Heart right ventricle (tissue), 16 donors: ENCODE data around the gene SCG5. TPM values are rescaled to one million over a fixed set of nuclear protein-coding genes. Genes with fewer than 3 reads are reported as not detected.

Source experiments
- ATAC-seq, 8 donors: fragments of 200-7000 bp; cut with Tn5 transposase; one replicate each; pipeline ENCODE4 v1.9.1; 2020; ENCODE audit warnings: mild to moderate bottlenecking in 8 of 8, moderate library complexity in 8 of 8, moderate number of reproducible peaks in 1 of 8
- DNase-seq, 2 donors: peaks; one replicate each; pipeline ENCODE4 v3.0.0-alpha.2; 2020
- H3K27ac ChIP-seq, 10 donors: fragments of 200-600 bp; sonication (generic) in 2 of 10; one replicate each; pipeline versions ENCODE4 v1.5.0 to v1.8.0; 2020 to 2022; ENCODE audit warnings: mild to moderate bottlenecking in 3 of 10
- H3K27me3 ChIP-seq, 7 donors: fragments of 200-600 bp; one replicate each; pipeline ENCODE4 v1.8.0; 2021 to 2022; ENCODE audit warnings: mild to moderate bottlenecking in 2 of 7
- H3K36me3 ChIP-seq, 9 donors: fragments of 200-600 bp; sonication (generic) in 1 of 9; one replicate each; pipeline versions ENCODE4 v1.5.0 to v1.8.0; 2020 to 2022; ENCODE audit warnings: mild to moderate bottlenecking in 2 of 9
- H3K4me1 ChIP-seq, 9 donors: fragments of 200-600 bp; sonication (generic) in 1 of 9; one replicate each; pipeline versions ENCODE4 v1.5.0 to v1.8.0; 2020 to 2022; ENCODE audit warnings: mild to moderate bottlenecking in 4 of 9
- H3K4me3 ChIP-seq, 10 donors: fragments of 200-600 bp; sonication (generic) in 2 of 10; one replicate each; pipeline versions ENCODE4 v1.5.0 to v1.8.0; 2020 to 2022; ENCODE audit warnings: mild to moderate bottlenecking in 7 of 10, moderate library complexity in 2 of 10
- H3K9me3 ChIP-seq, 11 donors: fragments of 200-600 bp in 10 of 11; sonication (generic) in 2 of 11; one replicate each; pipeline versions ENCODE4 v1.5.0 to v1.8.0; 2013 to 2022; ENCODE audit warnings: mild to moderate bottlenecking in 2 of 11, control low read depth in 1 of 11, moderate library complexity in 1 of 11
- CTCF ChIP-seq, 9 donors: fragments of 200-600 bp; sonication (generic) in 2 of 9; IDR thresholded peaks; one replicate each; pipeline versions ENCODE4 v1.5.0 to v1.8.0; 2021 to 2022; ENCODE audit warnings: antibody characterized with exemption in 9 of 9, mild to moderate bottlenecking in 5 of 9, moderate library complexity in 1 of 9
- WGBS, 2 donors: extraction: QIAGEN DNeasy Blood & Tissue Kit; methylation state at CpG; one replicate each; pipeline ENCODE4 v1.1.7; 2013; ENCODE audit warnings: inconsistent platforms in 1 of 2; 5-methylcytosine and 5-hydroxymethylcytosine counted together
- intact Hi-C, 10 donors: fragments of 100-400 bp; cut with DNase I; formaldehyde crosslinking; loops; one replicate each; pipeline versions ENCODE4 v1.11.1 to v1.14.2; 2022
- polyA plus RNA-seq, 2 donors: library from polyadenylated mRNA; stranded (reverse); fragments of 200-250 nt; gene quantifications; one replicate each; pipeline ENCODE4 v1.2.3, GENCODE V29; 2013
- total RNA-seq, 10 donors: library from RNA; stranded (reverse); fragmentation: NEBNext Ultra II Directional in 3 of 10; extraction: Animal tissue kit (Norgen Biotek cat#: 25700) in 3 of 10; gene quantifications; one replicate each; pipeline versions ENCODE4 v1.2.1 to v1.2.4, GENCODE V29; 2021 to 2023
- donor health status: Arrhythmogenic right ventricular cardiomyopathy.
- donor health status: ischemic (EF 13 %, LVEDD 7.1; RV severe dilation, severe dysfunction).
- donor health status: healthy with polysubstance abuse.
- donor health status: DM: no; HTN: yes; CAD: no.
- donor health status: DM: no; HTN: no; CAD: no.
- donor health status: ischemic (EF 25% LVEDD 6.9; RV normal size, moderate dysfunction).
- donor health status: ischemic (EF 25% LVEDD 5.7; RV mildly dilated, moderate dysfunction).
- donor health status: healthy.
- donor health status: DM: yes; HTN: yes; CAD: no.
- donor health status: Ischemic cardiomyopathy.
- donor health status: ischemic (EF 35%, LVEDD 5.7; RV mildly dilated, moderate dysfunction).
- donor health status: nonischemic (EF 11% LVEDD 7.7; RV severe dilation, severe dysfunction).
- donor health status: DM: yes; HTN: yes; CAD: no.
- donor health status: PGD.
- donor health status: ischemic (EF 29% LVEDD 5.4; RV normal size, mild dysfunction).
- donor health status: nonischemic (EF 23%, LVEDD 6.1; RV moderate dilation, normal function).

The SCG5 gene
- total and polyA plus RNA-seq, 12 donors, result 0.23 to 1.1 (median 0.51) TPM; not detected in 6

- intact Hi-C loops, result loop anchor here in 1 of 10 donors (10.0 kb wide), 1 partner anchor 159 kb away; no protein-coding TSS in a partner anchor
- H3K4me1 ChIP-seq, result peaks cover 0 to 5% (median 0%) of the 10 kb centered on the region in 9 donors
- ATAC-seq, result no peak
- peaks cover 0 to 4% (median 0%) of the 10 kb centered on the region in 7 donors for H3K27me3 ChIP-seq
- no peaks in the 10 kb centered on the region for H3K36me3 ChIP-seq
- H3K4me3 ChIP-seq, result no peak overlapping the region
- 70 to 84% methylated on average over 6 of the region's 6 CpGs for WGBS, 2 donors
- no peak overlapping the region for H3K27ac ChIP-seq
- no peak for TF ChIP-seq CTCF (IDR thresholded peaks at IDR 0.05)
- H3K9me3 ChIP-seq, result no peaks in the 10 kb centered on the region
- no peak for DNase-seq
Measured at GRCh38 chr15:32675466-32675865, 34.0 kb downstream of the SCG5 start.

- TF ChIP-seq CTCF (IDR thresholded peaks at IDR 0.05), result no peak
- ATAC-seq, result no peak
Measured at GRCh38 chr15:32676169-32676568, 34.7 kb downstream of the SCG5 start.

GRCh38 chr15:32677238-32677750 lies 35.8 kb downstream of the SCG5 start:
- H3K9me3 ChIP-seq, result no peaks in the 10 kb centered on the region
- H3K36me3 ChIP-seq, result no peaks in the 10 kb centered on the region
- peaks cover 0 to 4% (median 0%) of the 10 kb centered on the region in 7 donors for H3K27me3 ChIP-seq
- H3K4me1 ChIP-seq, result peaks cover 0 to 9% (median 0%) of the 10 kb centered on the region in 9 donors
- no peak overlapping the region for H3K4me3 ChIP-seq
- no peak for TF ChIP-seq CTCF (IDR thresholded peaks at IDR 0.05)
- 74 to 80% methylated on average over 5 of the region's 5 CpGs for WGBS, 2 donors
- intact Hi-C loops, result loop anchor here in 1 of 10 donors (10.0 kb wide), 1 partner anchor 158 kb away; no protein-coding TSS in a partner anchor
- DNase-seq (no peak), ATAC-seq (no peak)
- H3K27ac ChIP-seq, result no peak overlapping the region

More at GRCh38 chr15:32676169-32676568, 34.7 kb downstream of the SCG5 start:
- DNase-seq, result no peak
- Histone ChIP-seq H3K27ac (no peak overlapping the region), H3K4me1 (peaks cover 0 to 5% (median 0%) of the 10 kb centered on the region in 9 donors), H3K27me3 (peaks cover 0 to 4% (median 0%) of the 10 kb centered on the region in 7 donors), H3K4me3 (no peak overlapping the region), H3K9me3 (no peaks in the 10 kb centered on the region), H3K36me3 (no peaks in the 10 kb centered on the region)
- 72 to 81% methylated on average over 2 of the region's 2 CpGs for WGBS, 2 donors
- intact Hi-C loops, result loop anchor here in 1 of 10 donors (10.0 kb wide), 1 partner anchor 159 kb away; no protein-coding TSS in a partner anchor

GRCh38 chr15:32679298-32679690 lies 37.8 kb downstream of the SCG5 start:
- 95% methylated on average over 4 of the region's 4 CpGs for WGBS, 2 donors
- Histone ChIP-seq H3K36me3 (no peaks in the 10 kb centered on the region), H3K4me3 (no peak overlapping the region), H3K27me3 (peaks cover 0 to 4% (median 0%) of the 10 kb centered on the region in 7 donors), H3K9me3 (no peaks in the 10 kb centered on the region), H3K27ac (no peak overlapping the region), H3K4me1 (peaks cover 0 to 29% (median 0%) of the 10 kb centered on the region in 9 donors)
- TF ChIP-seq CTCF (IDR thresholded peaks at IDR 0.05), result no peak
- no peak for ATAC-seq
- DNase-seq, result no peak
- intact Hi-C loops, result loop anchor here in 1 of 10 donors (10.0 kb wide), 1 partner anchor 156 kb away; no protein-coding TSS in a partner anchor
